ENCODE data around the gene INSIG2. TPM values are rescaled to one million over a fixed set of nuclear protein-coding genes. Genes with fewer than 3 reads are reported as not detected.

The INSIG2 gene
- total RNA-seq, 1 donor from 2014 or later = 27.7 TPM

DNA sequence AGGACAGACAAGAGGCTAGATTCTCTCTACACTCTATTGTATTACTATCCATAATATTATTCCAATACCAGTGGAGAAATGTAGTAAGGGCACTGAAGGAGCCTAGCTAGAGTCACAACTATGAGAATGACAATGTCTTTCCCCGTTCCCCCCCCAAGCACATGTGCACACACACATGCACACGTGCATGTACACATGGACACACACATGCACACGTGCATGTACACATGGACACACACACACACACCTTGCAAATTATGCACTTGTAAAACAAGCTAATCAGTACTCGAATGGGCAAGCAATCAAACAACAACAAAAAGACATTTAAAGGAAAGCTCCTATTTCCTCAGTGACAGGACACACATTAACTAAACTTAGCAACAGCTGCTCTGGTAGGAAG, 65.2 kb downstream of the INSIG2 start:
- TF ChIP-seq, protein P1, sequence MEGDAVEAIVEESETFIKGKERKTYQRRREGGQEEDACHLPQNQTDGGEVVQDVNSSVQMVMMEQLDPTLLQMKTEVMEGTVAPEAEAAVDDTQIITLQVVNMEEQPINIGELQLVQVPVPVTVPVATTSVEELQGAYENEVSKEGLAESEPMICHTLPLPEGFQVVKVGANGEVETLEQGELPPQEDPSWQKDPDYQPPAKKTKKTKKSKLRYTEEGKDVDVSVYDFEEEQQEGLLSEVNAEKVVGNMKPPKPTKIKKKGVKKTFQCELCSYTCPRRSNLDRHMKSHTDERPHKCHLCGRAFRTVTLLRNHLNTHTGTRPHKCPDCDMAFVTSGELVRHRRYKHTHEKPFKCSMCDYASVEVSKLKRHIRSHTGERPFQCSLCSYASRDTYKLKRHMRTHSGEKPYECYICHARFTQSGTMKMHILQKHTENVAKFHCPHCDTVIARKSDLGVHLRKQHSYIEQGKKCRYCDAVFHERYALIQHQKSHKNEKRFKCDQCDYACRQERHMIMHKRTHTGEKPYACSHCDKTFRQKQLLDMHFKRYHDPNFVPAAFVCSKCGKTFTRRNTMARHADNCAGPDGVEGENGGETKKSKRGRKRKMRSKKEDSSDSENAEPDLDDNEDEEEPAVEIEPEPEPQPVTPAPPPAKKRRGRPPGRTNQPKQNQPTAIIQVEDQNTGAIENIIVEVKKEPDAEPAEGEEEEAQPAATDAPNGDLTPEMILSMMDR (IDR thresholded peaks at IDR 0.05) = no peak
- no peaks in the 10 kb centered on the region for H3K4me1 Mint-ChIP-seq (ENCODE audit: low read depth)
- peaks cover 2% of the 10 kb centered on the region for H3K36me3 Mint-ChIP-seq (ENCODE audit: low read depth)
- DNase-seq (ENCODE audit: low spot score) = no peak
- H3K27ac Mint-ChIP-seq (ENCODE audit: unreplicated experiment) = no peak overlapping the region
- H3K4me3 Mint-ChIP-seq (ENCODE audit: unreplicated experiment) = no peak overlapping the region
- H3K9me3 Mint-ChIP-seq (ENCODE audit: low read depth) = peaks cover 14% of the 10 kb centered on the region
- H3K27me3 Mint-ChIP-seq (ENCODE audit: low read depth) = peaks cover 10% of the 10 kb centered on the region

DNA sequence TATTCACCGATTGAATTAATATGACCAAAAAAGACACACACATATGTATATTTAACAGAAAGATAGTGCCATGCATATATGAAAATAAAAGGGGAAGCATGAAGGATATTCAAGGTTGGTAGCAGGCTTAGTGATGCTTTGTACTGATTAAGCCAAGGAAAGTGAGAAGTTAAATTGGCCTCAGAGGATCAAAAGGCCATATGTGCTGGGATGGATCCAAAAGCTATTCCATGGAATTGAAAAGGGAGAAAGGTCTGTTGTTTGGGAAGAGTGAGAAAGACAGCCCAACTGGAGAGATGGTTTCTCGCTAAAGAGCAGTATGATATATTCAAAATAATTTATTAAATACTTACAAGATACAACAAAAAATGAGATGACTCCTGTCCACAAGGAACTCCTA, 65.9 kb downstream of the INSIG2 start:
- TF ChIP-seq, protein P1 (IDR thresholded peaks at IDR 0.05) = no peak
- H3K36me3 Mint-ChIP-seq (ENCODE audit: low read depth) = peaks cover 2% of the 10 kb centered on the region
- no peaks in the 10 kb centered on the region for H3K4me1 Mint-ChIP-seq (ENCODE audit: low read depth)
- peaks cover 14% of the 10 kb centered on the region for H3K9me3 Mint-ChIP-seq (ENCODE audit: low read depth)
- peaks cover 14% of the 10 kb centered on the region for H3K27me3 Mint-ChIP-seq (ENCODE audit: low read depth)
- no peak overlapping the region for H3K27ac Mint-ChIP-seq (ENCODE audit: unreplicated experiment)
- no peak overlapping the region for H3K4me3 Mint-ChIP-seq (ENCODE audit: unreplicated experiment)
- DNase-seq (ENCODE audit: low spot score) = no peak

Other genes starting within 250 kb of the INSIG2 start
- gene CCDC93, start 74.4 kb upstream of the INSIG2 start, total RNA-seq = 22.0 to 22.8 TPM (median 22.3 TPM) in 3 replicates

Measured in chondrocyte (in vitro differentiated cells).